GM21526 (cell line): ENCODE data around the gene MTFR1L.

Experiments used
- ATAC-seq: cut with Tn5 transposase; IDR thresholded peaks from one replicate; pipeline ENCODE4 v1.9.1; 2021; ENCODE audit warnings: moderate library complexity; ENCODE audit not compliant: unreplicated experiment, low FRiP score

The MTFR1L gene

DNA sequence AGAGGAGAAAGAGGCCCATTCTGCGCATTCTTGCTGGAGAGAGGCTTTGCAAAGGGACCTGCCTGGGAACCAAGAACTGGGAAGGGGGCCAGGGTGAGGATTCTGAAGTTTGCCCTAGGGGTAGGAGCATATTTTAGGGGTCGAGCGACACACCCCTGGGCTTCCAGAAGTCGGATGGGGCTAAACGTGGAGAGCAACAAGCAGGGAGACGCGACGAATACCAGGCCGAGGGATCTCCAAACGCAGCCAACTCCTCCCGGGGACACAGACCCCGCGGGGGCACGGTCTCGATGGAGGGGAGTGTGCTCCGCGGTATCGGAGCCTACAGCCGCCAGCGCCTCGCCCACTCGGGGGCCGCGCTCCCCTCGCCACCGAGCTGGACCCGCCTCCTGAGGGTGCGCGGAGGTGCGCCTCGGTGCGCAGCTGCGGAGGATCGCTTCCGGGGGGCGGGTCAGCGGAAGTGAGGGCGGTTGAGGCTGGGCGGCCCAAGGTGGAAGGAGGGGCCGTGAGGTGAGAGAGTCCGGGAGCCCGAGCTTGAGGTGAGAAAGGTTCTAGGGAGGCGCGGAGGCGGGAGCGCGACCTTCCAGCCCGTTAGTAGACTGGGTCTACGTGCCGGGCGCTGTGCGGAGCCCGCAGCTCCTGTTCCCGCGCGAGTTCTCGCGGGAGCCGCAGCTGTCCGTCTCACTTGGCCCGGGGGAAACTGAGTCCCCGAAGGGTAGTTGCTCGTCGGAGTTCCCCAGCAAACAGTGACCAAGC is at the start of gene MTFR1L:
Gene MTFR1L (plus strand): TSS at position 464 of the 756 bp plus-strand sequence. CDS start 3,151 bp downstream, outside the sequence.
- ATAC-seq, result peak; percentile 72

DNA sequence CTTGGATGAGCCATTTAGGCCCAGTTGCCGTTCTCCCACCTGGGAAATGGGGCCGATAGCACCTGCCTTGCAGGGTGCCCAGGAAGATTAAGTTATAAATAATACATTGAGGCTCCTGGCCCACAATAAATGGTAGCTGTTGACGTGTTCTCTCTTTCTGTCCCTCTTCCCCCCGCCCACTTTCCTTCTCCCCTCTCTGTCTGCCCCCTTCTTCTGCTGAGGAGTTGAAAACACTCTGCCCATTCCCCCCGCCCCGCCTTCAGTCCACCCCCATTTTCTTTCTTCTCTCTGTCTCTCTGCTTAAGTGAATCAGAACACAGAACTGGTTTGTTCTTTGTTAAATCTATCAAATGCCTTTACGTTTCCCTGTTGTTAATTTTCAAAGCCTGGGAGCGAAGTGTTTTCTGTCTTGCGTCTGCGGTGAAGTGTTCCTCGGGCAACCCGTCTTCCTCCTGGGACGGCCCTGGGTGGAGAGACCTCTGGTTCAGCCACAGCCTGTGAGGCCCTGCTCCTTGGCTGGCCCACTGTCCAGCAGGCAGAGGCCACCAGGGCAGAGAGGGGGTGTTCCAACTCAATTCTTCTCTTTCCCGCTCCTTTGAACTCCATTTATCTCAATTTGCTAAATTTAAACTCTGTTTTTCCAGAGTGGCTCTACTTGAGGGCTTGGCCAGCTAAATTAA is 49.1 kb upstream of the MTFR1L start:
- ATAC-seq, result no peak

DNA sequence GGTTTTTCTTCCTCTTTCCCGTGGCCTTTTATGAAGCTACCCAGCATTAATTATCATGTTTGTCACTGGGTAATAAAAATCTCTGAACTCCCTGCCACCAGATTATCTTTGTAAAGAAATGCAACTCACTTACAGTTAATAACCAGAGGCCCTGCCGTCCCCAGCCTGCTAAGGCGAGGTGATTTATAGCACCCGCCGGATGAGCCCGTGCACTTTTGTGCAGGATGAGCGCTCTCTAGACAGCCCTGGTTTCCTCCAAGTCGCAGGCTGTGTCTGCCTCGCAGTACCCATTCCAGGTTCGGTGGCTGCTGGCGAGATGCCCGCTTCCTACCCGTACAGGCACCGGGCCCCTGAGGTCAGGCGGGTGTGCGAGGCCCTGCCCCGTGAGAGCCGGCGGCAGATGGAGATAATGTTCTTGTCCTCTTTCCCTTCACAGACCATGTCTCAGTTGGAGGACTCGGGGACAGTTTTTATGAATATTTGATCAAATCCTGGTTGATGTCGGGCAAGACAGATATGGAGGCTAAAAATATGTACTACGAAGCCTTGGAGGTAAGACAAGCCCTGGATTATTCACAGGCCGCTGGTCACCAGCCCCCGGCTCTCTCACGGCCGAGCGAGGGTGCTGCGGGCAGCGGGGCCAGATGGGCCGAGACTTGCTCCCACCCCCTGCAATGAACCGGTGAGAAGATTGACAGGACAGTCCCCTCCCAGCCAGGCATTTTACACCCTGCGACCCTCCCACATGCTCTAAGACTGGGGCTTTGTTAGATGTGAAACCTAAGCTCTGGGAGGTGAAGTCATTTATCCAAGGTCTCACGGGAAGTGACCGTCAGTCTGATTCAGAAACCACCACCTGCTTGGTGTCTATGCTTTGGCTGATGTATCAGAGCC is 48.3 kb upstream of the MTFR1L start:
- no peak for ATAC-seq

DNA sequence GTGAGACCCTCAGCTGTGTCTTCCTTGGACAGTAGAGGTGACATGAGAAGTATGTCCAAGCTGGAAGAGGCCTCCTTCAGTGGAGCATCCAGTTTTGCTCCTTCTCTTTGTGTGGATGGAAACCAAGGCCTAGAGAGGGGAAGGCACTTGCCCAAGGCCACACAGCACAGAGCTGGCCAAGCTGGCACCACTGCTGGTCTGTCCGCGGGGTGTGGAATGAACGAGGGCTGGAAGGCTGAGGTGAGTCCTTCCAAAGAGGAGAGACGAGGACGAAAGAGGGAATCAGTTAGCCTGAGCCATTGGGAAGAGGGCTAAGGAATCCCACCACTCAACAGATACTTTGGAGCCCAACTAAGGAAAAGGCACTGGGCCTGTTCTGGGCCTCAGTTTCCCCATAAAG is 47.6 kb upstream of the MTFR1L start:
- ATAC-seq, result no peak

DNA sequence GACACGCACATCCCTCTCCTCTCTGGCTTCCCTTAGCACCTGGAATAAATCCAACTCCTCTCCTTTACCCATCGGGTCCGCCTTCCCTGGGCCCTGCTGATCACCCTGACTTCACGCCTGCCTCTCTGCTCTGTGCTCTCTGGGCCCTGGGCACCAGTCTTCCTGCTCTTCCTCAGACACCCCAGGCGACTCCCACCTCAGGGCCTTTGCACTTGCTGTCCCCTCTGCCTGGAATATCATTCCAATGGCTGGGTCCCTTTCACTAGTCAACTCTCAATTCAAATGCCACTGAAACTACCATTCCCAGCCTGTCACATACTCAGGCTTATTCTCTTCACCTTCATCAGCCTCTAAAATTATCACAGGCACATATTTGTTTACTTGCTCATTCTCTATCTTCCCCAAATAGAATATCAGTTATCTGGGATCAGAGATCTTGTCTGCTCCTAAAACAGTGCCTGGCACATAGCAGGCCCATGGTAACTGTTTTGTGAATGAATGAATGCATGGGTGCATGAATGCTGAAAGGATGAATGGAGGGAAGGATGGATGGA is 47.0 kb upstream of the MTFR1L start:
- ATAC-seq, result no peak

DNA sequence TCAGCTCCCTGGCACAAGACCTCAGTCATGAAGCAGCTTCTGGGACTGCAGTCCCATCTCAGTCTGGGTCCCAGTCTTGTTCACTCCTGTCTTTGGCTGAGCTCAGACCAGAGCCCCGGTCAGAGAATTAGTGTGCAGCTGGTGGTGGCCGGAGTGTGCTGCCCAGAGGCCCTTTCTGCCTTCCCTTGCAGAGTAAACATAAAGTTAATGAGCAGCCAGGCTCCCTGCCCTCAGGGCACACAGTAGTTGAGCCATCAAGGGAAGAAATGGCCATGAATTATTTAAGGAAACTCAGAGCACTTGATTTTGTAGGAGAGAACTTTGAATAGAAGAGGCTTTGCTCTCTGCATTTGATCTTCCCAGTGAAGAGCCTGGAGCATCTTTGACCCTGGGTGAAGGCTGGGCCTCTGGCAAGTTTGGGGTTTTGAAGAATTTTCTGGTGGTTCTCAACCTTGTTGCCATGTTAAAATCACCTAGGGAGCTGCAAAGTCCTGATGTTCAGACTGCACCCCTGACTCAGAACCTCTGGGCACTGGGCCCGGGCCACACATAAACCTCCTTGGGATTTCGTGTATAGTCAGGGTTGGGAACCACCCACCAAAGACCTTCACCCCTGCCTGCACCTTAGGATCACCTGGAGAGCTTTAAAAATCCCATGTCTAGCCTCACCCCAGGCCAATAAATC is 46.2 kb upstream of the MTFR1L start:
- ATAC-seq, result no peak

DNA sequence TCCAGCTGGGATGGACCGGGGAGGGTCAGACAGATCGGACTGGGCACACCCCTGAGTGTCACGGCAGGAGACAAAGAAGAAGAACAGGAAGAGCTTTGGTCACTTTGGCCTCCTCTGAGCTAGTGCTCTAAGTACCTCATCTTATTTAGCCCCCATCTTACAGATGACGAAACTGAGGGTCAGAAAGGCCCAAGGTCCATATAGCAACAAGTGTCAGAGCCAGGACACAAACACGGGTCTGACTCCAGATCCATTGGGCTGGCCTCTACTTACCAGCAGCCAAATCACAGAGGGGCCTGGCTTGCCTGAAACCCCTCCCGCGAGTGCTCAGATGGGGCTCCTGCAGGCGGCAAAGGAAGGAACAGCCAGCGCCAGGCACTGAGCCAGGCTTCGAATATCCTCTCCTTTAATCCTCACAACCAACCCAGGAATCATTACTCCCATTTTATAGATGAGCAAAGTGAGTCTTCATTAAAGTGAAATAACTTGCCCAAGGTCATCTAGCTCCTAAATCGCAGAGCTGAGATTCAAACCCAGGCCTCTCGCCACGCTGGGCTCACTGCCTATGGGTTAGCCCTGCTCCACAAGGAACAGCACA is 45.4 kb upstream of the MTFR1L start:
- ATAC-seq, result no peak

DNA sequence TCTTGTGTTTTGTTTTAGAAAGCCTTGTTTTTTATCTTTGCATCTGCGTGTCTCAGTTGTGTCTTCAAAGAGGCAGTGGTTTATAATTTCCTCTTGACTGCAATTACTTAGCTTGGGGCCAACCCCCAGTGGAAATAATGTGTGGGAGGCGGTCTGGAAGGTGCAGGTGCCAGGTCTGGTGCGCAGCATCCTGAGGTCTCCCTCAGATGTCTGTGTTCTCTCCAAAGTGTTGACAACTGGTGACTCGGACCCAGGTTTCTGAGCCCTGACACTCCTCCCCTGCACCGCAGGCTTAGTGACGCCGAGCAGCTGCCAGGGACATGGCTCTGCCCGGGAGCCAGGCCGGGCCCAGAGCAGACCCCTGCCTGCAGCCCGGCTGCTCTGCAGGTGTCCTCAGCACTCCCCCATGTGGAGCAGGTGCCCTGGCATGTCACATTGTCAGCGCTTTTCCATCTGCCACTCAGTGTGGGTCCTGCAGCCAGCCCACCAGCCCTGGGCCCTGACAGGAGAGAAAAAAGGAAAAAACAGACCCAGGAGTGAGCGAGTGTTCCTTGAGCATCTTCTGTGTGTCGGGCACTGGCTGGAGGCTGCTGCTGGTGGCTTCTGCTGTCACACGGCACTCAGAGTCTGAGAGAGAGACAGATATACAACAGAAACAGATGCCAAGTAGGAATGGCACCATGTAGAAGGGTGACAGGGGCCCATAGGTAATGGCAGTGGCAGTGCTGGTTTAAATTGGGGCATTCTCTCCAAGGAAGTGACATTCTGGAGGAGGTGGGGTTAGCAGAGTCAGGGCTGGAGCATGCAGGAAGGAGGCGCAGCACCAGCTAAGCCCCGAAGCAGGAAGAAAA is 44.6 kb upstream of the MTFR1L start:
- ATAC-seq, result no peak

DNA sequence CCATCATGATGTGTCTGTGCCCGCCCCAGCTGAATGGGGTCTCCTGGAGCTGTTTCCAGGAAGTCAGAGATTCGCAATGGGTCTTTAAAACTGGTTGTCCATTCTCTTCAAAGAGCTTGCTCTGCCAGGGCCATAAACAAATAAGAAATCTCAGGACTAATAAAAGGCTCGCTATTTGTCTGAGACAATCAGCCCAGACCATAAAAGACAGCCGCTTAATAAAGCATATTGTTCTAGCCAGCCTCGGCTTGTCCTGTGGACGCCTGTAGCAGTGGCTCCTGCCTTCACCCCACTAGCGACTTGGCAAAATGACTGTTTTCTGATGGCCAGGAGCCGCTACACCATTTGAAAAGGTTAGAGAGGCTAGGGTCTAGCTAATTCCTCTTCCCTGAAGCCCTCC is 40.4 kb upstream of the MTFR1L start:
- ATAC-seq, result no peak

DNA sequence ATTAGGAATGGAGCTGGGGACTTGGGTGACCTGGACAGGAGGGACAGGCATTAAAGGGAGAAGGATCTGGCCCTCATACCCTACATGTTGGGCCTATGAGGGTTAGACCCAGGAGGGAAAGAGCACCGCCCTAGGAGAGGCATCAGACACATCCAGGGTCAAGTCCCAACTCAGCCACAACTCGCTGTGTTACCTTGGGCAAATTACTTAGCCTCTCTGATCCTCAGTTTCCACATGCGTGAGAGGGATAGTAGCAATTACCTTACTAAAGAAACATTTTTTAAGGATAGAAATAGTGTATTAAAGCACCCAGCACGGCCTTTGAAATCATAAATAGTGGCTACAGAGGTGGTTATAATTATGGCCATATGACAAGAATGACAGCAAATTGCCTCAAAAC is 39.9 kb upstream of the MTFR1L start:
- no peak for ATAC-seq

DNA sequence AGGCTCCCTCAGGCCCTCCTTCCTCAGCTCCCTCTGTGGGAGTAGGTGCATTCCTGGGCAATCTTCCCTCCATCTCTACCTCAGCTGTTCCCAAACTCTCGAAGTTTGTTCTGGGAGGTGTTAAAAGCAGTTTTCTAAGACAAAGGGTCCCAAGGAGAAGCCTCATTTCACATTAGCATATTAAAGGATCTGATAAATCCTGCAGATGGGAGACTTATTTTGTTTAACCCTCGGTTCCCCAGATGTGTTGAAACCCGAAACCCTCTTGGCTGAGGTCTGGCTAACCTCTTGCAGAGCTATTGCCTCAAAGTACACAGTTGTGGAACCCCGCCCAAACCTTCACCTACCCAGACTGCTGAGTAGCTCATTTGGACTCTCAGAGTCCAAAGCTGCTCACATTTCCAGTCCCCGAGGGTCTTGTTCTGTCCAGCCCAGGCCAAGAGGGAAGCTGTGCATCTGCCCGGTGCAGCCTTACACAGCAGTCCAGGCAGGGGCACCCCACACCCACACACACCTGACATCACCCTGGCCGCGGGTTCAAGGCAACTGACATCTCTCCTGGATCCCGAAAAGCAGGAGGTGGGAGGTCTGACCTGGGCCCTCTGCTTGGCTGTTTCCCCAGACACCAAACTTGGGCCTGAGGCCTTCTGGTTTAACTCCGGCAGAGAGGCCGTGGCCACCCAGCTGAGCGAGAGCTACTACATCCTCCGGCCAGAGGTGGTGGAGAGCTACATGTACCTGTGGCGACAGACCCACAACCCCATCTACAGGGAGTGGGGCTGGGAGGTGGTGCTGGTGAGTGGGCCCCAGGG is 39.2 kb upstream of the MTFR1L start:
- ATAC-seq, result no peak

DNA sequence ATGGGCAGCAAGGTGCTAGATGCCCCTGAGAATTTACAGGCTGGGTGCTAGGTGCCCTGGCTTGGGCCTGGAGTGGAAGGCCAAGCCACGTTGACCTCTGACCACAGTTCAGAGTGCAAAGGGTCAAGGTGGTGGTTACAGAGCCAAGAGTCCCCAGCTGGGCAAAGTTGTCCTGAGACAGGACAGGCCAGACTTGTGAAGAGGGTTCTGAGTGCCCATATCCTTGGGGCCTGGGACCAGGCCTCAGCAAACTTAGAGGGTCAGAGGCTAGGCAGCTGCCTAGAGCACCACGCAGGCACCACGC is 38.7 kb upstream of the MTFR1L start:
- ATAC-seq, result no peak

DNA sequence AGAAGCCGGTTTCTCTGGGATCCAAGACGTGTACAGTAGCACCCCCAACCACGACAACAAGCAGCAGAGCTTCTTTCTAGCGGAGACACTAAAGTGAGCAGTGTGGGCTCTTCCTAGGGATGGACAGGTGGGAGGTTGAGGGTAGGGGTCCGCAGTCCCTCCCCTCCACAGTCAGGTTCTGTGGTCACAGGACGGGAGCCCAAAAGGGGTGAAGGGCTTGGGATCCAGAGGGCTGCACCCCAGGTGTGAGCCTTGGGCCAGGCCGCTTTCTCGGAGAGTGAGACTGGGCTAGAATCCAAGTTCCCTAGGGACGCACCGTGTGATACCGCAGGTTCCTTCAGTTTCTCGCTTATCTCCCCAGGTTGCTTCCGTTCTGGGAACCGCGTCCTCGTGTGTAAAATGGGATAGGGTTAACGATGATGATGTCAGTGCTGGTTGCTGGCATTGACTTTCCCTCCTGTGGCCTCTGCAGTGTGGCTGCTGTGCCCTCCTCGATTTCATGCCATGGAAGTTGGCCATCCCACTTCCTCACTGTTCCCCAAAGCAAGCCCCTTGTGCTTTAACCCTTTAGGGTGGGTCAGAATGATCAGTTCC is 37.0 kb upstream of the MTFR1L start:
- ATAC-seq, result no peak

DNA sequence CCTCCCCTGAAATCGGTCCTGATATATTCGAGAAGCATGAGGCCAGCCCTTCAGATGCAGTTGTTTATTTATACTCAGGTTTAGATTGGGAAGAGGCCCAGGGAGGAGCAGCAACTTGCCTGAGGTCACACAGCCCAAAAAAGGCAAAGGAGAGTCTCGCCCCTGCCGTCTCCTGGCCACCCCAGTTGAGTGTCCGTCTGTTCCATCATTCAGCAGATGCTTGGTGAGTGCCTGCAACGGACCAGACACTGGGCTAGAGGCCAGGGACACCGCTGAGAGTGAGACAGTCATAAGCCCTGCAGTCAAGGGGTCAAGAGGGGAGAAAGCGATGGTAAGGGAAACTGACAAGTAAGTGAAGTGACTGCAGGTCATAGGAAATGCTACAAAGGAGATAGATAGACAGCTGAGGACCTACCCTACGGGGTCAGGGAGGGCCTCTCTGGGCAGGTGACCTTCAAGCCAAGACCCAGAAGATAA is 35.1 kb upstream of the MTFR1L start:
- ATAC-seq, result no peak

DNA sequence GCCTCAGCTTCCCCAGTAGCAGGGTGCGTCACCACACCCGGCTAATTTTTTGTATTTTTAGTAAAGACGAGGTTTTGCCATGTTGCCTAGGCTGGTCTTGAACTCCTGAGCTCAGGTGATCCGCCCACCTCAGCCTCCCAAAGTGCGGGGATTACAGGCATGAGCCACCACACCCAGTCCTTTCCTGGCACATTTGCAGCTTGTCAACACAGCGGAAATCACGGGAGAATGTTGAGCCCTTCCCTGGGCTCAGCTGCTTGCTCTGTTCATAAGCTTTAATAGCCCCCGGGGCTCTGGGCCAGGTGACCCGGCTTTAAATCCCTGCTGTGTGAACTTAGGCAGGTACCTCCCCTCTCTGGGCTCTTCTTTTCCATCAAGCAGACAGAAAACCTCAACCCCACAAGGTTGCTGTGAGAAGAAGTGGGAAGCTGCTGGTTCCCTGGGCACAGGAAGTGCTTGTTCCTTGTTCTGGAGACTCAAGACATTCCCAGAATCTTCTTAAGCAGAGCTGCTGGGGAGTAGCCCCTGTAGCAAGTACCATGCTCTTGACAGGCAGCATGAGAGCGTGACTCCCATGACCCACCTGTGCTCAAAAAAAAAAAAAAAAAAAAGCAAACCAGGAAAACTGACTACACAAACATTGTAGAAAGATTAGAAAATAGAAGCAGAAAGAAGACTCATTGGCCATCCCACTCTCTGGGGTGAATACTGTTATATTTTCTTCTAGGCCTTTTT is 34.3 kb upstream of the MTFR1L start:
- no peak for ATAC-seq

DNA sequence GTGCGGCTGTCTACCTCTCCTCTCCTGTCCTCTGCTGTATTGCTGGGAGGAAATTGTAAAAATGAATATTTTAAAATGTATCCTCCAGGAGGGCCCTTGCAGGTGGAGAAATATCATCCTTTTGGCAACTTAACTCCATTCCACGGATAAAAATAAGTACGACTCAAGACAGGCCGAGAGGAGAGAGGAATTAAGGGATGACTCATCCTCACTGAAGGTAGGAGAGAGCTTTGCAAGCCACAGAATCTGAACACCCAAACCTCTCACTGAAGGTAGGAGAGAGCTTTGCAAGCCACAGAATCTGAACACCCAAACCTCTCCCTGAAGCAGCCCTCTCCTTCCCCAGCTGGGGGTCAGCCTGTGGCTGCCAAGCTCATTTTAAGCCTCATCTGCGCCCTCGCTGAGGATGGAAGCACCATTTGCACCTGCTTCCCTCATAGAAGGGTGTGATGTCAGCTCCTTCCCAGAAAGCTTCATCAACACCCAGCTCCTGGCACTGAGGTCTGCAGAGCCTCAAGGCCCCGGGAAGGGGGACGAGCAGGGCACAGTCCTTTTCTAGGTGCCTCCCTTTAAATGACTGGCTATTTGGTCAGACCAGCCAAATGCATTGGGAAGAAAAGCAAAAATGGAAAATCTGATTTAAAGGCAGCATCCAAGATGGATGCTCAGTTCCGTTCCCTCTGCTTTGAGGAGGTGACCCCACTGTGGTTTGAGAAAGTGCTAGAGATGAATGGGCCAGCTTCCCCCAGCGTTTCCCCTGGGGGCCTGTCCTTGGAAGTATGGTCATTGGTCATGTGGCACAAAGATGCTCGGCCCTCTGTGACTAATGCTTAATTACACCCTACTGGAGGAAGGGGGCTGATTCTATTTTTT is 32.6 kb upstream of the MTFR1L start:
- ATAC-seq, result no peak
